Activated naive CD4-positive, alpha-beta T cell treated with Interleukin-2 at 50 U/mL for 16 hours (primary cell): ENCODE data around the gene RUVBL2.
A peak's percentile ranks its signal among the peaks of the same experiment; 100 is the strongest.

Source experiments
- DNase-seq: peaks from one replicate; pipeline ENCODE4 v3.0.0-alpha.2; 2020

The RUVBL2 gene

GRCh38 chr19:48989701-48990291 is 3.9 kb upstream of the RUVBL2 start:
- DNase-seq, result no peak

GRCh38 chr19:48990400-48990799 is 3.3 kb upstream of the RUVBL2 start:
- DNase-seq, result no peak

GRCh38 chr19:48991011-48991609 is 2.6 kb upstream of the RUVBL2 start:
- DNase-seq, result no peak

GRCh38 chr19:48991873-48992580 is 1.7 kb upstream of the RUVBL2 start:
- no peak for DNase-seq

GRCh38 chr19:48992581-48993174 is 1.0 kb upstream of the RUVBL2 start:
- DNase-seq, result no peak

GRCh38 chr19:48994035-48994386 is 324 bp downstream of the RUVBL2 start:
- no peak for DNase-seq

- peak; percentile 51 for DNase-seq
Measured at GRCh38 chr19:48997972-48998371, 4.3 kb downstream of the RUVBL2 start.

- DNase-seq, result peak; percentile 74
Measured at GRCh38 chr19:48999481-49000325, 6.0 kb downstream of the RUVBL2 start.

- no peak for DNase-seq
Measured at GRCh38 chr19:49004133-49004532, 10.4 kb downstream of the RUVBL2 start.

- no peak for DNase-seq
Measured at GRCh38 chr19:49004964-49005614, 11.4 kb downstream of the RUVBL2 start.

GRCh38 chr19:49006905-49007304 is 13.2 kb downstream of the RUVBL2 start:
- DNase-seq, result no peak

- DNase-seq, result no peak
Measured at GRCh38 chr19:49009828-49010227, 16.1 kb downstream of the RUVBL2 start.

GRCh38 chr19:49010453-49010852 is 16.8 kb downstream of the RUVBL2 start:
- DNase-seq, result no peak

- no peak for DNase-seq
Measured at GRCh38 chr19:49011194-49011593, 17.5 kb downstream of the RUVBL2 start.

GRCh38 chr19:49014123-49014869 is 20.6 kb downstream of the RUVBL2 start:
- DNase-seq, result no peak

GRCh38 chr19:49014870-49015255 is 21.2 kb downstream of the RUVBL2 start:
- DNase-seq, result no peak

- no peak for DNase-seq
Measured at GRCh38 chr19:49016067-49016839, 22.6 kb downstream of the RUVBL2 start.

- DNase-seq, result no peak
Measured at GRCh38 chr19:49017041-49017665, 23.5 kb downstream of the RUVBL2 start, which contains the start of gene LHB. LHB (minus strand) TSS chr19:49017091; CDS start chr19:49017081, 10 bp downstream.

GRCh38 chr19:49017666-49018351 is 24.1 kb downstream of the RUVBL2 start:
- DNase-seq, result peak; percentile 70
